T-cell (primary cell): ENCODE results near the gene RAPH1. TPM values are rescaled to one million over a fixed set of nuclear protein-coding genes. Genes with fewer than 3 reads are reported as not detected.

ENCODE experiments used
- ATAC-seq, 4 experiments: fragments of 200-7000 bp in 3 of 4; fragments of 150-1000 bp in 1 of 4; cut with Tn5 transposase; replicated peaks in 1 of 4; 1 replicate in 3 of 4; 2 replicates in 1 of 4; pipeline ENCODE4 v1.10.0; 2021; ENCODE audit warnings: moderate library complexity in 3 of 4, mild to moderate bottlenecking in 2 of 4, moderate number of reproducible peaks in 1 of 4
- CTCF ChIA-PET, 2 donors: fragments of 300-600 bp; sonication (Branson Sonifier 250); formaldehyde crosslinking; loops; one replicate each; lab custom pipeline; 2022; ENCODE audit warnings: antibody characterized with exemption in 2 of 2; lab: Charles Lee
- POLR2A ChIA-PET, 2 donors: fragments of 300-600 bp; sonication (Branson Sonifier 250); formaldehyde crosslinking; loops; one replicate each; lab custom pipeline; 2022; ENCODE audit warnings: antibody characterized with exemption in 2 of 2; lab: Charles Lee
- DNase-seq, 35 experiments: peaks; one replicate each; pipeline versions ENCODE4 v3.0.0 to v3.0.0-alpha.2; 2013 to 2023
- H3K27ac ChIP-seq: one replicate; pipeline ENCODE4 v1.5.1; 2013; ENCODE audit warnings: low read length
- H3K27me3 ChIP-seq, 2 experiments: replicated peaks in 1 of 2; 1 replicate in 1 of 2; 2 replicates in 1 of 2; pipeline versions ENCODE4 v1.6.1 to v1.7.0; 2013; ENCODE audit warnings: low read length in 1 of 2, mixed read lengths in 1 of 2; ENCODE audit not compliant: control insufficient read depth in 2 of 2, insufficient read depth in 2 of 2; ENCODE audit errors: extremely low read depth in 1 of 2
- H3K36me3 ChIP-seq, 2 donors: 1 replicate in 1 of 2; 2 replicates in 1 of 2; pipeline versions ENCODE4 v1.6.1 to v1.7.0; 2013; ENCODE audit warnings: low read length in 1 of 2; ENCODE audit not compliant: control insufficient read depth in 2 of 2, insufficient read depth in 1 of 2; ENCODE audit errors: extremely low read depth in 1 of 2
- H3K4me1 ChIP-seq, 2 experiments: 1 replicate in 1 of 2; 2 replicates in 1 of 2; pipeline versions ENCODE4 v1.6.1 to v1.7.0; 2013; ENCODE audit warnings: low read length in 2 of 2, mixed read lengths in 1 of 2; ENCODE audit not compliant: insufficient read depth in 2 of 2, control insufficient read depth in 1 of 2; ENCODE audit errors: extremely low read depth in 1 of 2
- H3K4me3 ChIP-seq, 2 donors: 1 replicate in 1 of 2; 2 replicates in 1 of 2; pipeline versions ENCODE4 v1.5.1 to v1.7.0; 2013; ENCODE audit warnings: mild to moderate bottlenecking in 2 of 2, low read length in 1 of 2, moderate library complexity in 1 of 2; ENCODE audit not compliant: control insufficient read depth in 1 of 2; ENCODE audit errors: extremely low read depth in 1 of 2
- H3K9me3 ChIP-seq: 2 replicates; pipeline ENCODE4 v1.7.0; 2013
- H3K27ac Mint-ChIP-seq, 2 donors: one replicate each; pipeline ENCODE4 v1.8.0; 2020 to 2021; ENCODE audit warnings: mild to moderate bottlenecking in 2 of 2, mixed read lengths in 2 of 2
- H3K27me3 Mint-ChIP-seq, 2 donors: one replicate each; pipeline ENCODE4 v1.8.0; 2021 to 2022; ENCODE audit warnings: mixed read lengths in 2 of 2
- H3K36me3 Mint-ChIP-seq: one replicate; pipeline ENCODE4 v1.8.0; 2021; ENCODE audit warnings: mixed read lengths
- H3K4me1 Mint-ChIP-seq, 3 donors: one replicate each; pipeline ENCODE4 v1.8.0; 2020 to 2022; ENCODE audit warnings: mixed read lengths in 3 of 3, mild to moderate bottlenecking in 1 of 3
- H3K4me3 Mint-ChIP-seq, 3 donors: one replicate each; pipeline ENCODE4 v1.8.0; 2020 to 2022; ENCODE audit warnings: mild to moderate bottlenecking in 3 of 3, mixed read lengths in 3 of 3, moderate library complexity in 3 of 3
- H3K9me3 Mint-ChIP-seq, 3 donors: one replicate each; pipeline ENCODE4 v1.8.0; 2020 to 2022; ENCODE audit warnings: mixed read lengths in 3 of 3
- WGBS: methylation state at CpG from one replicate; pipeline ENCODE4 v1.1.5; 2013; ENCODE audit warnings: missing lambda C conversion rate; ENCODE audit not compliant: insufficient coverage; 5-methylcytosine and 5-hydroxymethylcytosine counted together
- total RNA-seq, 35 experiments: library from RNA in 6 of 35; stranded (reverse) in 6 of 35; fragments of 120-200 nt in 1 of 35; gene quantifications; one replicate each; pipeline versions ENCODE4 v1.2.1 to v1.2.4 and lab custom pipeline; 2013 to 2026

Gene RAPH1
- total RNA-seq, 5 donors from 2014 or later (not counting 1 experiment from before 2014, with no cell fraction given), result 1.4 to 4.4 (median 2.8) TPM

GRCh38 chr2:203471323-203471722, 63.8 kb downstream of the RAPH1 start:
- CTCF ChIA-PET, result no interaction called here
- Mint-ChIP-seq H3K4me3 (no peak overlapping the region), H3K4me1 (no peaks in the 10 kb centered on the region), H3K27me3 (peaks cover 3% of the 10 kb centered on the region in 2 donors), H3K9me3 (no peaks in the 10 kb centered on the region), H3K36me3 (no peaks in the 10 kb centered on the region), H3K27ac (no peak overlapping the region)
- no peak overlapping the region for H3K4me3 ChIP-seq
- DNase-seq (no peak), ATAC-seq (no peak)
- 96% methylated on average over 2 of the region's 5 CpGs for WGBS
- POLR2A ChIA-PET, result interaction anchor here (0.6 kb wide), 2 partner anchors 45 to 925 kb away, joined by 3 to 5 read pairs; no protein-coding TSS in a partner anchor
- H3K36me3 ChIP-seq, result no peaks in the 10 kb centered on the region
- no peak overlapping the region for H3K27ac ChIP-seq
- H3K27me3 ChIP-seq, result no peaks in the 10 kb centered on the region
- H3K4me1 ChIP-seq, result no peaks in the 10 kb centered on the region
- H3K9me3 ChIP-seq, result no peaks in the 10 kb centered on the region

GRCh38 chr2:203470371-203470770, 64.7 kb downstream of the RAPH1 start:
- no peaks in the 10 kb centered on the region for H3K36me3 Mint-ChIP-seq
- DNase-seq (no peak), ATAC-seq (no peak)
- Histone ChIP-seq H3K9me3 (no peaks in the 10 kb centered on the region), H3K27ac (no peak overlapping the region), H3K4me1 (no peaks in the 10 kb centered on the region), H3K36me3 (no peaks in the 10 kb centered on the region), H3K27me3 (no peaks in the 10 kb centered on the region), H3K4me3 (no peak overlapping the region)
- H3K9me3 Mint-ChIP-seq, result no peaks in the 10 kb centered on the region
- no CpG with 5 or more reads among the region's 4 CpGs for WGBS
- H3K27ac Mint-ChIP-seq, result no peak overlapping the region
- POLR2A ChIA-PET, result interaction anchor here (0.6 to 0.7 kb wide), 2 partner anchors 44 to 1115 kb away, joined by 3 to 5 read pairs; no protein-coding TSS in a partner anchor
- H3K4me3 Mint-ChIP-seq, result no peak overlapping the region
- H3K4me1 Mint-ChIP-seq, result no peaks in the 10 kb centered on the region
- CTCF ChIA-PET, result no interaction called here
- peaks cover 3% of the 10 kb centered on the region in 2 donors for H3K27me3 Mint-ChIP-seq

GRCh38 chr2:203469546-203469945, 65.6 kb downstream of the RAPH1 start:
- no peaks in the 10 kb centered on the region for H3K36me3 Mint-ChIP-seq

GRCh38 chr2:203463266-203463678, 71.8 kb downstream of the RAPH1 start:
- ATAC-seq (no peak), DNase-seq (no peak)
- H3K27me3 Mint-ChIP-seq, result peaks cover 1 to 3% of the 10 kb centered on the region in 2 donors
- Histone ChIP-seq H3K4me1 (no peaks in the 10 kb centered on the region), H3K9me3 (no peaks in the 10 kb centered on the region), H3K36me3 (no peaks in the 10 kb centered on the region), H3K4me3 (no peak overlapping the region), H3K27me3 (no peaks in the 10 kb centered on the region), H3K27ac (no peak overlapping the region)
- ChIA-PET CTCF (interaction anchor here in 1 of 2 donors (1.6 kb wide), 1 partner anchor 9 kb away, joined by 3 read pairs; no protein-coding TSS in a partner anchor), POLR2A (interaction anchor here in 1 of 2 donors (0.5 to 0.6 kb wide), 2 partner anchors 79 to 718 kb away, joined by 3 to 5 read pairs; no protein-coding TSS in a partner anchor)
- H3K36me3 Mint-ChIP-seq, result peaks cover 3% of the 10 kb centered on the region
- H3K4me1 Mint-ChIP-seq, result no peaks in the 10 kb centered on the region
- H3K4me3 Mint-ChIP-seq, result no peak overlapping the region
- H3K9me3 Mint-ChIP-seq, result no peaks in the 10 kb centered on the region
- H3K27ac Mint-ChIP-seq, result no peak overlapping the region

More at GRCh38 chr2:203469546-203469945, 65.6 kb downstream of the RAPH1 start:
- ChIA-PET CTCF (interaction anchor here (0.5 to 1.1 kb wide), 3 partner anchors 19 to 364 kb away, joined by 3 to 5 read pairs (median 3); no protein-coding TSS in a partner anchor), POLR2A (interaction anchor here in 1 of 2 donors (0.6 kb wide), 2 partner anchors 311 to 520 kb away, joined by 3 to 4 read pairs; no protein-coding TSS in a partner anchor)
- no peaks in the 10 kb centered on the region for H3K4me1 ChIP-seq
- no peak overlapping the region for H3K4me3 ChIP-seq
- no peak for ATAC-seq
- no peak overlapping the region for H3K4me3 Mint-ChIP-seq
- no peaks in the 10 kb centered on the region for H3K27me3 ChIP-seq
- H3K27ac ChIP-seq, result no peak overlapping the region
- H3K4me1 Mint-ChIP-seq, result no peaks in the 10 kb centered on the region
- H3K36me3 ChIP-seq, result no peaks in the 10 kb centered on the region
- no peak for DNase-seq
- peaks cover 3% of the 10 kb centered on the region in 2 donors for H3K27me3 Mint-ChIP-seq
- no peaks in the 10 kb centered on the region for H3K9me3 Mint-ChIP-seq
- no peaks in the 10 kb centered on the region for H3K9me3 ChIP-seq
- no CpG with 5 or more reads among the region's 1 CpG for WGBS
- no peak overlapping the region for H3K27ac Mint-ChIP-seq

GRCh38 chr2:203462308-203462707, 72.8 kb downstream of the RAPH1 start:
- H3K36me3 Mint-ChIP-seq, result peaks cover 3% of the 10 kb centered on the region
- CTCF ChIA-PET, result interaction anchor here in 1 of 2 donors (1.6 kb wide), 1 partner anchor 8 kb away, joined by 3 read pairs; no protein-coding TSS in a partner anchor
- DNase-seq (no peak), ATAC-seq (no peak)
- no peaks in the 10 kb centered on the region for H3K9me3 Mint-ChIP-seq
- no CpG with 5 or more reads among the region's 1 CpG for WGBS
- H3K27me3 Mint-ChIP-seq, result peaks cover 1 to 3% of the 10 kb centered on the region in 2 donors
- Histone ChIP-seq H3K4me3 (no peak overlapping the region), H3K27ac (no peak overlapping the region), H3K36me3 (no peaks in the 10 kb centered on the region), H3K9me3 (no peaks in the 10 kb centered on the region), H3K27me3 (no peaks in the 10 kb centered on the region), H3K4me1 (no peaks in the 10 kb centered on the region)
- no peaks in the 10 kb centered on the region for H3K4me1 Mint-ChIP-seq
- H3K4me3 Mint-ChIP-seq, result no peak overlapping the region
- POLR2A ChIA-PET, result interaction anchor here in 1 of 2 donors (0.6 kb wide), 1 partner anchor 13 kb away, joined by 3 read pairs; no protein-coding TSS in a partner anchor
- H3K27ac Mint-ChIP-seq, result no peak overlapping the region

GRCh38 chr2:203461746-203462145, 73.4 kb downstream of the RAPH1 start:
- Histone ChIP-seq H3K4me1 (no peaks in the 10 kb centered on the region), H3K36me3 (no peaks in the 10 kb centered on the region), H3K9me3 (no peaks in the 10 kb centered on the region), H3K4me3 (no peak overlapping the region), H3K27me3 (no peaks in the 10 kb centered on the region), H3K27ac (no peak overlapping the region)
- ChIA-PET CTCF (no interaction called here), POLR2A (no interaction called here)
- ATAC-seq (no peak), DNase-seq (no peak)
- Mint-ChIP-seq H3K36me3 (peaks cover 3% of the 10 kb centered on the region), H3K27ac (no peak overlapping the region), H3K4me3 (no peak overlapping the region), H3K9me3 (no peaks in the 10 kb centered on the region), H3K4me1 (no peaks in the 10 kb centered on the region), H3K27me3 (peaks cover 1 to 3% of the 10 kb centered on the region in 2 donors)
